Liver (tissue), 9 donors: ENCODE data around the gene LAMB3. TPM values are rescaled to one million over a fixed set of nuclear protein-coding genes. Genes with fewer than 3 reads are reported as not detected.

ENCODE experiments used
- DNase-seq: peaks from one replicate; pipeline ENCODE4 v3.0.0-alpha.2; 2017; ENCODE audit warnings: low spot score
- H3K27ac ChIP-seq, 2 donors: one replicate each; pipeline ENCODE4 v1.7.0; 2013; ENCODE audit warnings: inconsistent platforms in 2 of 2, low read length in 2 of 2, control low read depth in 1 of 2, low read depth in 1 of 2, mild to moderate bottlenecking in 1 of 2
- H3K27me3 ChIP-seq, 4 donors: one replicate each; pipeline versions ENCODE4 v1.6.1 to v1.7.0; 2013; ENCODE audit warnings: low read length in 3 of 4, inconsistent platforms in 1 of 4, mild to moderate bottlenecking in 1 of 4, moderate library complexity in 1 of 4; ENCODE audit not compliant: control insufficient read depth in 4 of 4, insufficient read depth in 4 of 4
- H3K36me3 ChIP-seq, 4 donors: one replicate each; pipeline versions ENCODE4 v1.6.1 to v1.7.0; 2013; ENCODE audit warnings: low read length in 3 of 4, mild to moderate bottlenecking in 3 of 4, low read depth in 1 of 4, moderate library complexity in 1 of 4; ENCODE audit not compliant: control insufficient read depth in 4 of 4, insufficient read depth in 3 of 4
- H3K4me1 ChIP-seq, 4 donors: one replicate each; pipeline versions ENCODE4 v1.6.1 to v1.7.0; 2013; ENCODE audit warnings: low read length in 3 of 4, mild to moderate bottlenecking in 3 of 4, moderate library complexity in 1 of 4; ENCODE audit not compliant: control insufficient read depth in 4 of 4, insufficient read depth in 4 of 4
- H3K4me3 ChIP-seq, 3 donors: one replicate each; pipeline versions ENCODE4 v1.6.1 to v1.7.0; 2013; ENCODE audit warnings: low read length in 3 of 3, control low read depth in 1 of 3, low read depth in 1 of 3, mild to moderate bottlenecking in 1 of 3
- H3K9ac ChIP-seq, 2 donors: one replicate each; pipeline ENCODE4 v1.7.0; 2013; ENCODE audit warnings: low read length in 2 of 2, mild to moderate bottlenecking in 2 of 2, moderate library complexity in 2 of 2, control low read depth in 1 of 2, low read depth in 1 of 2
- H3K9me3 ChIP-seq, 4 donors: one replicate each; pipeline versions ENCODE4 v1.6.1 to v1.7.0; 2013; ENCODE audit warnings: low read length in 3 of 4; ENCODE audit not compliant: control insufficient read depth in 4 of 4
- EGR1 ChIP-seq, 2 donors: IDR thresholded peaks; 2 replicates each; pipeline ENCODE4 v1.6.1; 2016 to 2018; ENCODE audit warnings: antibody characterized with exemption in 2 of 2, low read depth in 2 of 2
- FOXA1 ChIP-seq: IDR thresholded peaks from 2 replicates; pipeline ENCODE4 v1.6.1; 2016; ENCODE audit warnings: antibody characterized with exemption
- FOXA2 ChIP-seq: IDR thresholded peaks from 2 replicates; pipeline ENCODE4 v1.6.1; 2016; ENCODE audit warnings: antibody characterized with exemption
- GABPA ChIP-seq, 2 donors: IDR thresholded peaks in 1 of 2; conservative IDR thresholded peaks in 1 of 2; 2 replicates each; pipeline ENCODE4 v1.6.1; 2016; ENCODE audit warnings: antibody characterized with exemption in 2 of 2, mild to moderate bottlenecking in 1 of 2, moderate library complexity in 1 of 2
- HNF4A ChIP-seq, 2 donors: conservative IDR thresholded peaks; 2 replicates each; pipeline ENCODE4 v1.6.1; 2016; ENCODE audit warnings: antibody characterized with exemption in 2 of 2, mild to moderate bottlenecking in 2 of 2
- HNF4G ChIP-seq: IDR thresholded peaks from 2 replicates; pipeline ENCODE4 v1.6.1; 2016; ENCODE audit warnings: antibody characterized with exemption
- JUND ChIP-seq, 2 donors: IDR thresholded peaks; 2 replicates each; pipeline ENCODE4 v1.6.1; 2016; ENCODE audit warnings: antibody characterized with exemption in 2 of 2
- NR2F2 ChIP-seq: IDR thresholded peaks from 2 replicates; pipeline ENCODE4 v1.6.1; 2016; ENCODE audit warnings: antibody characterized with exemption
- RAD21 ChIP-seq, 2 donors: IDR thresholded peaks; 2 replicates each; pipeline ENCODE4 v1.6.1; 2016; ENCODE audit warnings: antibody characterized with exemption in 2 of 2, mild to moderate bottlenecking in 2 of 2
- RXRA ChIP-seq, 2 donors: IDR thresholded peaks; 2 replicates each; pipeline ENCODE4 v1.6.1; 2017 to 2018; ENCODE audit warnings: antibody characterized with exemption in 2 of 2, mild to moderate bottlenecking in 1 of 2
- SP1 ChIP-seq: IDR thresholded peaks from 2 replicates; pipeline ENCODE4 v1.6.1; 2018; ENCODE audit warnings: antibody characterized with exemption, mild to moderate bottlenecking
- TAF1 ChIP-seq: conservative IDR thresholded peaks from 2 replicates; pipeline ENCODE4 v1.6.1; 2016; ENCODE audit warnings: antibody characterized with exemption, mild to moderate bottlenecking
- YY1 ChIP-seq: IDR thresholded peaks from 2 replicates; pipeline ENCODE4 v1.6.1; 2016; ENCODE audit warnings: antibody characterized with exemption, mild to moderate bottlenecking
- WGBS: extraction: QIAGEN DNeasy Blood & Tissue Kit; methylation state at CpG from one replicate; pipeline ENCODE4 v1.1.7; 2013; 5-methylcytosine and 5-hydroxymethylcytosine counted together
- polyA plus RNA-seq, 2 donors: library from polyadenylated mRNA; stranded (reverse) in 1 of 2; unstranded in 1 of 2; fragments of 200-250 nt in 1 of 2; fragments of >200 nt in 1 of 2; fragmentation: Nextera tagmentation in 1 of 2; extraction: Ambion mirVana in 1 of 2; gene quantifications; one replicate each; pipeline versions ENCODE4 v1.2.1 to v1.2.3, GENCODE V29; 2013 to 2015
- total RNA-seq, 2 donors: library from RNA; depleted of rRNA; stranded (reverse); fragments of >200 nt; gene quantifications; one replicate each; pipeline ENCODE4 v1.2.3, GENCODE V29; 2014
- TF ChIP-seq, protein P1 (sequence below): IDR thresholded peaks from 2 replicates; pipeline ENCODE4 v1.6.1; 2016; ENCODE audit warnings: antibody characterized with exemption
- TF ChIP-seq, protein P2 (sequence below): IDR thresholded peaks from 2 replicates; pipeline ENCODE4 v1.6.1; 2016; ENCODE audit warnings: antibody characterized with exemption
- TF ChIP-seq, protein P3 (sequence below): IDR thresholded peaks from 2 replicates; pipeline ENCODE4 v1.6.1; 2016; ENCODE audit warnings: antibody characterized with exemption, mild to moderate bottlenecking
- TF ChIP-seq, protein P4 (sequence below): fragments of 150-350 bp; IDR thresholded peaks from 2 replicates; pipeline ENCODE4 v1.5.1; 2017; ENCODE audit warnings: improper control_type of control experiment, low read depth, low read length; ENCODE audit not compliant: missing input control
- TF ChIP-seq, protein P5 (sequence below): IDR thresholded peaks from 2 replicates; pipeline ENCODE4 v1.6.1; 2016; ENCODE audit warnings: antibody characterized with exemption
- donor health status: healthy.
- donor health status: healthy.
- donor health status: healthy.
- donor health status: healthy.
- donor health status: healthy.

LAMB3 gene
- total and polyA plus RNA-seq, 4 donors: 1.3 to 9.1 (median 5.6) TPM

DNA sequence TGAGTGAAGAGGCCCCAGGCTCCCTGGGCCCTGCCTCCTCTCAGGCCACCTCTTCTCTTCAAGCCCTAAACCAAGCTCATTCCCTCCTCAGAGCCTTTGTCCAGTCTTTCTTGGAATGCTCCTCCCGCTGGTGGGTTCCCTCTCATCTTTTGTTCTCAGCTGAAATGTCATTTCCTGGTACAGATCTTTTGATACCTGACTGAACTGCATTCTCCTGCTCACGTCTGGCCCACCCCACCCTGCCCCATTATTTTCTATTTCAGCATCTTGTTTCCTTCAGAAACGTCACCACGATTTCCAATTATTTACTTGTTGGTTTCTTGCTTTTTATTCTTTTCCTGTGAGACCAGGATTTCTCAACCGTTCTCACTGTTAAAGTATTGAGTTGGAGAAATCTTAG, 16.4 kb downstream of the LAMB3 start:
- no peak for DNase-seq
- Histone ChIP-seq H3K4me1 (peaks cover 0 to under 1% (median 0%) of the 10 kb centered on the region in 4 donors), H3K9ac (no peak overlapping the region), H3K27ac (no peak overlapping the region), H3K4me3 (no peak overlapping the region), H3K36me3 (no peaks in the 10 kb centered on the region), H3K27me3 (no peaks in the 10 kb centered on the region), H3K9me3 (no peaks in the 10 kb centered on the region)
- 89% methylated on average over 5 of the region's 5 CpGs for WGBS
- TF ChIP-seq SP1: no peak

DNA sequence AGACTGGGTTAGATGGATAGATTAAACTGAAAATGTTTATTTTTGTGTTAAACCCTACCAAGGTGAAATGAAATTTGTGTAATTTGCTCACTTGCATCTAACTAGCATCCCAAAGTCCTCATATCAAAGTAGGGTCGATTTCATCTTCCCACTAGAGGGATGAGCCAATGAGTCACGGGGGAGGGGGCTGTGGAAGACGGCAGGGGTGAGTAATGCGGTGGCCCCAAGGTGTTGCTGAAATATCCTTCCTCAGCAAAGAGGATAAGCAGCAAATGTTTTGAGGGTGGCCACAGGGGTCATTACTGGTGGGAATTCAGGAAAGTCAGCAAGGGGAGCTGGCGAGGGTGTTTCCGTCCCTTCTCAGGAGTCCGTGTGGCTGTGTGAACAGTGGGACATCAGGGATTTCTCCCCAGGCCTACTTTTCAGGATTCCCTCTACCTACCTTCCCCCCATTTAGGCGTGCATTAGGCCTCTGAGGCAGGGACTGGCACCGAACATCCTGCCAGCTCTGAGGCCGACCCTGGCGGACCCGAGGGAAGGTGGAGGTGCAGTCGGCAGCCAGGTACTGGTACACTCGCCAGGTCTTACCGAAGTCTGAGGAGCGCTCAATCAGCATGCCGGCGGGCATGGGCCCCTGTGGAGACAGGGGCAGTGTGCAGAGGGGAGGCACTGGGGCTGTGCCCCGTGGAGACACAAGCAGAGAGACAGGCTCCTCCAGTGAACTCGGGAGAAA, 18.1 kb downstream of the LAMB3 start:
- H3K36me3 ChIP-seq: no peaks in the 10 kb centered on the region
- H3K9ac ChIP-seq: no peak overlapping the region
- TF ChIP-seq FOXA2: no peak
- TF ChIP-seq NR2F2: no peak
- TF ChIP-seq FOXA1: no peak
- no peak for TF ChIP-seq EGR1 (IDR thresholded peaks at IDR 0.05; ENCODE audit: low read depth in 2 of 2)
- TF ChIP-seq RXRA (IDR thresholded peaks at IDR 0.05): no peak
- no peak for TF ChIP-seq SP1
- TF ChIP-seq, protein P1, sequence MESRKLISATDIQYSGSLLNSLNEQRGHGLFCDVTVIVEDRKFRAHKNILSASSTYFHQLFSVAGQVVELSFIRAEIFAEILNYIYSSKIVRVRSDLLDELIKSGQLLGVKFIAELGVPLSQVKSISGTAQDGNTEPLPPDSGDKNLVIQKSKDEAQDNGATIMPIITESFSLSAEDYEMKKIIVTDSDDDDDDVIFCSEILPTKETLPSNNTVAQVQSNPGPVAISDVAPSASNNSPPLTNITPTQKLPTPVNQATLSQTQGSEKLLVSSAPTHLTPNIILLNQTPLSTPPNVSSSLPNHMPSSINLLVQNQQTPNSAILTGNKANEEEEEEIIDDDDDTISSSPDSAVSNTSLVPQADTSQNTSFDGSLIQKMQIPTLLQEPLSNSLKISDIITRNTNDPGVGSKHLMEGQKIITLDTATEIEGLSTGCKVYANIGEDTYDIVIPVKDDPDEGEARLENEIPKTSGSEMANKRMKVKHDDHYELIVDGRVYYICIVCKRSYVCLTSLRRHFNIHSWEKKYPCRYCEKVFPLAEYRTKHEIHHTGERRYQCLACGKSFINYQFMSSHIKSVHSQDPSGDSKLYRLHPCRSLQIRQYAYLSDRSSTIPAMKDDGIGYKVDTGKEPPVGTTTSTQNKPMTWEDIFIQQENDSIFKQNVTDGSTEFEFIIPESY: no peak
- no peak for TF ChIP-seq HNF4A (conservative IDR thresholded peaks at IDR 0.05)
- TF ChIP-seq RAD21 (IDR thresholded peaks at IDR 0.05): no peak
- TF ChIP-seq, protein P2, sequence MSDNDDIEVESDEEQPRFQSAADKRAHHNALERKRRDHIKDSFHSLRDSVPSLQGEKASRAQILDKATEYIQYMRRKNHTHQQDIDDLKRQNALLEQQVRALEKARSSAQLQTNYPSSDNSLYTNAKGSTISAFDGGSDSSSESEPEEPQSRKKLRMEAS: no peak
- TF ChIP-seq, protein P3, sequence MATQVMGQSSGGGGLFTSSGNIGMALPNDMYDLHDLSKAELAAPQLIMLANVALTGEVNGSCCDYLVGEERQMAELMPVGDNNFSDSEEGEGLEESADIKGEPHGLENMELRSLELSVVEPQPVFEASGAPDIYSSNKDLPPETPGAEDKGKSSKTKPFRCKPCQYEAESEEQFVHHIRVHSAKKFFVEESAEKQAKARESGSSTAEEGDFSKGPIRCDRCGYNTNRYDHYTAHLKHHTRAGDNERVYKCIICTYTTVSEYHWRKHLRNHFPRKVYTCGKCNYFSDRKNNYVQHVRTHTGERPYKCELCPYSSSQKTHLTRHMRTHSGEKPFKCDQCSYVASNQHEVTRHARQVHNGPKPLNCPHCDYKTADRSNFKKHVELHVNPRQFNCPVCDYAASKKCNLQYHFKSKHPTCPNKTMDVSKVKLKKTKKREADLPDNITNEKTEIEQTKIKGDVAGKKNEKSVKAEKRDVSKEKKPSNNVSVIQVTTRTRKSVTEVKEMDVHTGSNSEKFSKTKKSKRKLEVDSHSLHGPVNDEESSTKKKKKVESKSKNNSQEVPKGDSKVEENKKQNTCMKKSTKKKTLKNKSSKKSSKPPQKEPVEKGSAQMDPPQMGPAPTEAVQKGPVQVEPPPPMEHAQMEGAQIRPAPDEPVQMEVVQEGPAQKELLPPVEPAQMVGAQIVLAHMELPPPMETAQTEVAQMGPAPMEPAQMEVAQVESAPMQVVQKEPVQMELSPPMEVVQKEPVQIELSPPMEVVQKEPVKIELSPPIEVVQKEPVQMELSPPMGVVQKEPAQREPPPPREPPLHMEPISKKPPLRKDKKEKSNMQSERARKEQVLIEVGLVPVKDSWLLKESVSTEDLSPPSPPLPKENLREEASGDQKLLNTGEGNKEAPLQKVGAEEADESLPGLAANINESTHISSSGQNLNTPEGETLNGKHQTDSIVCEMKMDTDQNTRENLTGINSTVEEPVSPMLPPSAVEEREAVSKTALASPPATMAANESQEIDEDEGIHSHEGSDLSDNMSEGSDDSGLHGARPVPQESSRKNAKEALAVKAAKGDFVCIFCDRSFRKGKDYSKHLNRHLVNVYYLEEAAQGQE: no peak
- TF ChIP-seq, protein P4, sequence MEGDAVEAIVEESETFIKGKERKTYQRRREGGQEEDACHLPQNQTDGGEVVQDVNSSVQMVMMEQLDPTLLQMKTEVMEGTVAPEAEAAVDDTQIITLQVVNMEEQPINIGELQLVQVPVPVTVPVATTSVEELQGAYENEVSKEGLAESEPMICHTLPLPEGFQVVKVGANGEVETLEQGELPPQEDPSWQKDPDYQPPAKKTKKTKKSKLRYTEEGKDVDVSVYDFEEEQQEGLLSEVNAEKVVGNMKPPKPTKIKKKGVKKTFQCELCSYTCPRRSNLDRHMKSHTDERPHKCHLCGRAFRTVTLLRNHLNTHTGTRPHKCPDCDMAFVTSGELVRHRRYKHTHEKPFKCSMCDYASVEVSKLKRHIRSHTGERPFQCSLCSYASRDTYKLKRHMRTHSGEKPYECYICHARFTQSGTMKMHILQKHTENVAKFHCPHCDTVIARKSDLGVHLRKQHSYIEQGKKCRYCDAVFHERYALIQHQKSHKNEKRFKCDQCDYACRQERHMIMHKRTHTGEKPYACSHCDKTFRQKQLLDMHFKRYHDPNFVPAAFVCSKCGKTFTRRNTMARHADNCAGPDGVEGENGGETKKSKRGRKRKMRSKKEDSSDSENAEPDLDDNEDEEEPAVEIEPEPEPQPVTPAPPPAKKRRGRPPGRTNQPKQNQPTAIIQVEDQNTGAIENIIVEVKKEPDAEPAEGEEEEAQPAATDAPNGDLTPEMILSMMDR: no peak
- TF ChIP-seq TAF1: no peak
- TF ChIP-seq, protein P5, sequence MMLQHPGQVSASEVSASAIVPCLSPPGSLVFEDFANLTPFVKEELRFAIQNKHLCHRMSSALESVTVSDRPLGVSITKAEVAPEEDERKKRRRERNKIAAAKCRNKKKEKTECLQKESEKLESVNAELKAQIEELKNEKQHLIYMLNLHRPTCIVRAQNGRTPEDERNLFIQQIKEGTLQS: no peak
- no peak for TF ChIP-seq YY1
- TF ChIP-seq JUND (IDR thresholded peaks at IDR 0.05): no peak
- TF ChIP-seq GABPA (IDR thresholded peaks at IDR 0.05 in 1 of 2, conservative IDR thresholded peaks at IDR 0.05 in 1 of 2): no peak
- TF ChIP-seq HNF4G: no peak
- WGBS: 90% methylated on average over 20 of the region's 20 CpGs
- H3K27ac ChIP-seq: no peak overlapping the region
- no peak overlapping the region for H3K4me3 ChIP-seq
- DNase-seq: no peak
- H3K27me3 ChIP-seq: no peaks in the 10 kb centered on the region
- peaks cover 0 to 4% (median 0%) of the 10 kb centered on the region in 4 donors for H3K4me1 ChIP-seq
- no peaks in the 10 kb centered on the region for H3K9me3 ChIP-seq
